ENCODE measurements around the gene TCEA2.

The TCEA2 gene

DNA sequence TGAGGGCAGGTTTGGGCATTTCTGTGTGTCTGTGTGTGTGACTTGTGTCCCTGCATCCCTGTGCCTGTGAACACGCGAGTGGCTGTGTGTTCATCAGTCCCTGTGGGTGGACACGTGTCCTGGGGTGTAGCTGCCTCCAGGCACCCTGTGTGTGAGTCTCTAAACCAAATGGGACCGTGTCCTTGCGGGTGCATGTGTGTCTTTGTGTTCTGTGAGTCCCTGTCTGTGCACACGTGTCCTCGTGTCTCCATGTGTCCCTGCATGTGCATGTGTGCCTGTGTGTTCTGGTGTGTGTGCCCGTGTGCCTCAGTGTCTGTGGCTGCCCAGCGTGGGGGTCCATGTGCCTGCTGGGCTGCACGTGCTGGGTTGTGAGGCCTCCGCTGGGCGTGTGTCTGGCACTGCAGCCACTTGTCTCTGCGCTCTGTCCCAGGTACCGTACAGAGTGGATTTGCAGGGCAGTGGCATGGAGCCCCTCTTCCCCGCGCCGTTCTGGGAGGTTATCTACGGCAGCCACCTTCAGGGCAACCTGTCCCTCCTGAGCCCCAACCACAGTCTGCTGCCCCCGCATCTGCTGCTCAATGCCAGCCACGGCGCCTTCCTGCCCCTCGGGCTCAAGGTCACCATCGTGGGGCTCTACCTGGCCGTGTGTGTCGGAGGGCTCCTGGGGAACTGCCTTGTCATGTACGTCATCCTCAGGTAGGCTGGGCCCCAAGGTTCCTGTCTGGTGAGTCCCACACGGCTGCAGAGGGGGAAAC lies 29.4 kb downstream of the TCEA2 start:
- DNase-seq (ENCODE audit: low read depth, low spot score): no peak

DNA sequence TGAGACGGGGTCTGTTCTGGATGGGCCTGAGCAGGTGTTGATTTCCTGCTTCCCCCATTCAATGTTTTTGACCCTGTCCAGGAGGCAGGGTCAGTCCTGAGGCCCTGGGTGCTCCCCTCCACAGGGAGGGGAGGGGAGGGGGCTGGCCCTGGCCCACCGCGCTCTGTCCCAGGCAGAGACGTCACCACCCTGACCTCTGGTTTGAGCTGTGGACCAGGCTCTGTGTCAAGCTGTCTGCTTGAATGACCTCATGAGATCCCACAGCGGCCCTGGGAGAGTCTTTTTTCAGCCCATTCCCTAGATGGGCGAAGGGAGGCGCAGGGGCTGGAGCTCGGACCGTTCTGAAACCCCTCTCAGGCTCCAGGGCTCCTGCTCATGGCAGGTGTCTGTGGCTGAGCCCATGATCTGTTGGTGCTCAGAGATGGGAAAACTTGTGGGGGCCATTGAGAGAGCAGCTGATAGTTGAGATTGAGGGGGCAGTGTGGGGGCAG lies 30.1 kb downstream of the TCEA2 start:
- DNase-seq (ENCODE audit: low read depth, low spot score): no peak

DNA sequence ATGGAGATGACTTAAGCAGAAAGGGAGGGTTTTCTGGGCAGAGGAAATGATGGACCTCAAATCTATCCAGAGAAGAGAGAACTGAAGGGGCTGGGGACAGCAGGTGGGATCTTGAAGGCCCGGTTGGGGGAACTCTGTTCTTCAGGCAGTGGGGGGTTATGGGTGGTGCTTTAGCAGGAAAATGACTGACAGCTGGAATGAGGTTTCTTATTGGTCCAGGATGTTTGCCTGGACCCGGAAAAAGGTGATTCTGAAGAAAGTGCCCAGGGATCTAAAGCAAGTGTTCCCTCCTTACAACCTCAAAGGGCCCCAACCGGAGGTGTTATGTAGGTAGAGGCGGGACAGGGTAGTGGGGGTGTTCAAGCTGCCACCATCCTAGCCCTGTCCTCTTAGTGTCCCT lies 32.5 kb downstream of the TCEA2 start:
- no peak for DNase-seq (ENCODE audit: low read depth, low spot score)

DNA sequence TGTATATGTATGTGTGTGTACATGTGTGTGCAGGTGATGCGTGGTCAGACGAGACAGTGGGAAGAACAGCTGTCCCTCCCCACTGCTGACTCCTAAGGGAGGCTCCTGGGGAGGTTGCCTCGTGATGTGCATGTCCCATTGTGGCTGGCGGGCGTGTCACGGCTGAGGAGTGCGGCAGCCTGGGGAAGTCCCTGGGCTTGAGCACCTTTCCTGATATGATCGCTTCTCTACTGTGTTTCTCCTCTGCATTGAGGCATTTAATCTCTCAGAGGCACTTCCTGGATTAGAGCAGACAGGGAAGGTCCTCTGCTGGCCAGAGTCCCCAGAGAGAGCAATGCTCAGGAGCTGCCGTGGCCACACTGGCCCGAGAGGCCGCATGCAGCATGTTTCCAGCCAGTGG lies 32.9 kb downstream of the TCEA2 start:
- DNase-seq (ENCODE audit: low read depth, low spot score): no peak

DNA sequence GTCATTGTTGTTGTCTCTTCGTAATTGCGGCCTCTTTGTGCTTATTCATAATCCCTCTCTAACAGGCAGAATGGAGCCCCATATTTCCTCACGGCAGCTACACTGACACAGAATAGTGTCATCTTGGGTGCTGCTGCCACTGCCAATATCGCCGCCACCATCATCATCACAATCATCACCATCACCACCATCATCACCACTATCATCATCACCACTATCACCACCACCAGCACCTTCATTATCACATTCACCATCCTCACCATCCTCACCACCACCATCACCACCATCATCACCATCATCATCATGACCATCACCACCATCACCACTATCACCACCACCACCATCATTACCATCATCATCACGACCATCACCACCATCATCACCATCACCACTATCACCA lies 33.5 kb downstream of the TCEA2 start:
- DNase-seq (ENCODE audit: low read depth, low spot score): no peak

DNA sequence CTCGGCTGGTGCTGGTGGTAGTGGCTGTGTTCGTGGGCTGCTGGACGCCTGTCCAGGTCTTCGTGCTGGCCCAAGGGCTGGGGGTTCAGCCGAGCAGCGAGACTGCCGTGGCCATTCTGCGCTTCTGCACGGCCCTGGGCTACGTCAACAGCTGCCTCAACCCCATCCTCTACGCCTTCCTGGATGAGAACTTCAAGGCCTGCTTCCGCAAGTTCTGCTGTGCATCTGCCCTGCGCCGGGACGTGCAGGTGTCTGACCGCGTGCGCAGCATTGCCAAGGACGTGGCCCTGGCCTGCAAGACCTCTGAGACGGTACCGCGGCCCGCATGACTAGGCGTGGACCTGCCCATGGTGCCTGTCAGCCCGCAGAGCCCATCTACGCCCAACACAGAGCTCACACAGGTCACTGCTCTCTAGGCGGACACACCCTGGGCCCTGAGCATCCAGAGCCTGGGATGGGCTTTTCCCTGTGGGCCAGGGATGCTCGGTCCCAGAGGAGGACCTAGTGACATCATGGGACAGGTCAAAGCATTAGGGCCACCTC lies 35.5 kb downstream of the TCEA2 start:
- DNase-seq (ENCODE audit: low read depth, low spot score): no peak

DNA sequence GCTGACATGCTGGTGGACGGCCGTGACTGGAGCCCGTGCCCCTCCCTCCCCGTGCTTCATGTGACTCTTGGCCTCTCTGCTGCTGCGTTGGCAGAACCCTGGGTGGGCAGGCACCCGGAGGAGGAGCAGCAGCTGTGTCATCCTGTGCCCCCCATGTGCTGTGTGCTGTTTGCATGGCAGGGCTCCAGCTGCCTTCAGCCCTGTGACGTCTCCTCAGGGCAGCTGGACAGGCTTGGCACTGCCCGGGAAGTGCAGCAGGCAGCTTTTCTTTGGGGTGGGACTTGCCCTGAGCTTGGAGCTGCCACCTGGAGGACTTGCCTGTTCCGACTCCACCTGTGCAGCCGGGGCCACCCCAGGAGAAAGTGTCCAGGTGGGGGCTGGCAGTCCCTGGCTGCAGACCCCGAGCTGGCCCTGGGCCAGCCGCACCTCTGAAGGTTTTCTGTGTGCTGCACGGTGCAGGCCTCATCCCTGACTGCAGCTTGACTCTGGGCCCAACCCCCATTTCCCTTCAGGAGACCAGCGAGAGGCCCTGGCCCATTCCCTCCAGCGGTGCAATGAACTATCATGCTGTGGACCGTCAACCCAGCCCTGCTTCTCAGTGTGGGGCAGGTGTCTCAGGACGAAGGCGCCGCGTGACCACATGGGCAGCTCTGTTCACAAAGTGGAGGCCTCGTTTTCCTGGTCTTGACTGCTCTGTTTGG lies 36.2 kb downstream of the TCEA2 start:
- DNase-seq (ENCODE audit: low read depth, low spot score): no peak

DNA sequence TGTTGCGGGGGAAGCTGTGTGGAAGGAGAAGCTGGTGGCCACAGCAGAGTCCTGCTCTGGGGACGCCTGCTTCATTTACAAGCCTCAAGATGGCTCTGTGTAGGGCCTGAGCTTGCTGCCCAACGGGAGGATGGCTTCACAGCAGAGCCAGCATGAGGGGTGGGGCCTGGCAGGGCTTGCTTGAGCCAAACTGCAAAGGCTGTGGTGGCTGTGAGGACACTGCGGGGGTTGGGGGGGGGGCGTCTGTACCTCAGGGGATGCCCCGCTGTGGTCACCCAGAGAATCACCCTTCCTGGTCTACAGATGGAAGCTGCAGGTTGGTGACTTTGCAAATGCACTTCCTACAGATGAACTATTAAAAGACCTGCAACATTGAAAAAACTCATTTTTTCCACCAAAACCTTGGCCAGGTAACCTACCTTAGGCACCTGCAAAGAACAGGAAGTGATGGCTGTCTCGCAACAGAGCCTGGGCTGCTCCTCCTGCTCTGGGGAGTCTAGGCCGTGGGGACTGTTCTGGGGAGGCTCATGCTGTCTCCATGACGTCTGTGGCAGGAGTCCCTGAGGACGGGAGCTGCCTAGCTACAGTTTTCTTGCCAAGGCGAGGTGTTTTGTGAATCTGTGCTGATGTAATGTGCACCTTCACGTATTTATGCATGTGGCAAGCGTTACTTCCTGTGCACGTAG lies 37.0 kb downstream of the TCEA2 start:
- DNase-seq (ENCODE audit: low read depth, low spot score): no peak

DNA sequence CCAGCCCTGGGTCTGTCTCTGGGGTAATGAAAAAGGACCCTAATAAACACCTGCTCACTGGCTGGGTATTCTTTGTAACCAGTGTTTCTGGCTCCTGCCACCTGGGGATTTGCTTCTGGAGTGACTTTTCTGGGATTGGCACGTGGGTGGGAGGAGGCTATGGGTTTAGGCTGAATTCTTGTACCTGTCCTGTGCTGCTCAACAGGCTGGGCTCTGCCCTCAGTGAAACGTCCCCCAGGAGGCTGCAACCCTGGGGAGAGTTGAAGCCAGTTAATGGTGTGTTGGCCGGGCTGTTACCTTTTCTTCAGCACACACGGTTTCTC lies 37.5 kb downstream of the TCEA2 start:
- DNase-seq (ENCODE audit: low read depth, low spot score): no peak

DNA sequence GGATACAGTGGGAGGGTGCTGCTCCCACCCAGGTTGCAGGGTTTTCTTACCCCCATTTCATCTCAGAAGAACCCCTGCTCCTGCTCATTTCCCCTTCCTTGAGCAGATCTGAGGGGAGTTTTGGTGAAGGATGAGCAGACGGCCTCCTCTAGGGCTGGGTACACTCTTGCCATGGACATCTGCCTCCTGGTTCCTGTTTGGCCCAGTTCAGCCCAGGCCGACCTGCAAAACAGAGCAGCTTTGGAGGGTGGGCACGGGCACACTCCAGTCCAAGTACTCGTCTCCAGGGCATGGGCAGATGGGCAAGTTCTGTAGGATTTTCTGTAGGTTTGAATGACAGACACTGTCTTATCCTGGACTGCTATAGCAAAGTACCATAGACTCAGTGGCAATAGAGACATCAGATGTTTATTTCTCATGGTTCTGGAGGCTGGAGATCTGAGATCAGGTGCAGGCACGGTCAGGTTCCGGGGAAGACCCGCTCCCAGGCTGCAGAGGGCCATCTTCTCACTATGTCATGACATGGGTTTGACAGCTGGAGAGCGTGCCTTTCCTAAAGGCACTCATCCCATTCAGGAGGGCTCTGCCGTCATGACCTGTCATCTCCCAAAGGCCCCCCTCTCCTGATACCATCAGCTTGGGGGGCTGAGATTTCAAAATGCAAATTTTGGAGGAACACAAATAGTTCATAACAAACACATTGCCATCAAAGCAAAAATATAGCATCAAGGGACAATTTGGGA lies 38.1 kb downstream of the TCEA2 start:
- no peak for DNase-seq (ENCODE audit: low read depth, low spot score)

DNA sequence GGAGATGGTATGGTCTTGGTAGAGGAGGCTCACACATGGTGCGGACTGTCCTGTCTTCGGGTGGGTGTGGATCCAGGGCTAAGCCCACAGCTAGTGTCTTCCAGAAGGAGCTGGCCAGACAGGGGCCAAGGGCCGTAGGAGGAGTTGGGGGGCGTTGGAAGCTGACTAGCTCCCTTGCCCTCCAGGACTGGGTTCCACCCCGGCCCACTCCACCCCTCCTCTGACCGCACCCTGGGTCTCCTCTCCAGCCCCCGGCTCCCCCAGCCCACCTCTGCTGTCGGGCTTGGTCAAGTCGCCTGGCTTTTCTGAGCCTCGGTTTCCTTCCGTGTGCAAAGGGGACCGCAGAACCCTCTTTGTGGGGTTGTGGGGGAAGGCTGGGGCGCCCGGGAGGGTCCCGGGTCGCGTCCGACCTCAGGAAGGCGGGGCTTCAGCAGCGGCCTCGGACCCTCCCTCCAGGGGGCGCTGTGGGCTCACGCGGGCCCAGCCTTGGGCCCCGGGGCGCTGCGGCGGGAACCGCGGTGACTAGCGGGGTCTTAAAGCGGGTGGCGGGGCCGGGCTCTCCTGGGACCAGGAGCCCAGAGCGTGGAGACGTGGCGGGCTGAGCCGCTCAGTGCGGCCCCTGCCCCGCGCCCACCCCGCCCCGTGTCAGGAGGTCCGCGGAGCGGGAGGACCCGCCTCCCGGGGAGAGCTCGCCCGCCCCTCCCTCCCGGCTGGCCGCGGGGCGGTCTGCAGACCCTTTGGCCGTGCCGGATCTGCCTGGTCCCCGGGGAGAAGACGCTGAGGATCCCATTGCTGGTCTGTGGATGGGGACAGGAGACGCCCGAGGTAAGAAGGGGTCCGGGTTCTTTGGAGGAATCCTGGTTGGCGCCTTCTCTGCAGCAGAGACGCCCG lies 39.0 kb downstream of the TCEA2 start:
- DNase-seq (ENCODE audit: low read depth, low spot score): no peak

DNA sequence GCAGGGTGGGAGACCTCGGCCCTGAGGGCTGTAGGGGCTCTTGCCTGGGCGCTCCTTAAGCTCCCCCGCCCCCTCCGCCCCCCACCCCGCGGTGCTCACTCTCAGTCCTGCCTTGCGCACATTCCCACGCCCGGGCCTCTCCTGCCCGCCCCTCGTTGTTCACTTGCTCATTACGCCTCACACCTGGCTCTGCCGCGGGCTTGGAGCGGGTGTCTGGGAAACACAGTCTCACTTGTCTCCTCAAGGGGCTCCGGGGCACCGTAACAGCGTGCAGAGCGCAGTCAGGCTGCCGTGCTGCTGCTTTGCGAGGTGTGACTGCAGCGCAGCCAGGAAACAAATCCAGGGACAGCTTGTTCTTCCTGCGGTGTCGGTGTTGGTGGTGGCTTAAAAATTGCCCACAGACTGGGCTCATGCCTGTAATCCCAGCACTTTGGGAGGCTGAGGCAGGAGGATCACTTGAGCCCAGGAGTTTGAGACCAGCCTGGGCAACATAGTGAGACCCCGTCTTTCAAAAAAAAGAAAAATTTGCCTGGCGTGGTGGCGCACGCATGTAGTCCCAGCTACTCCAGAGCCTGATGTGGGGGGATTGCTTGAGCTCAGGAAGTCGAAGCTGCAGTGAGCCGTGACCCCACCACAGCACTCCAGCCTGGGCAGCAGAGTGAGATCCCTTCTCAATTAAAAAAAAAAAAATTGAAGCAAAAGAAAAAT lies 39.8 kb downstream of the TCEA2 start:
- DNase-seq (ENCODE audit: low read depth, low spot score): no peak

DNA sequence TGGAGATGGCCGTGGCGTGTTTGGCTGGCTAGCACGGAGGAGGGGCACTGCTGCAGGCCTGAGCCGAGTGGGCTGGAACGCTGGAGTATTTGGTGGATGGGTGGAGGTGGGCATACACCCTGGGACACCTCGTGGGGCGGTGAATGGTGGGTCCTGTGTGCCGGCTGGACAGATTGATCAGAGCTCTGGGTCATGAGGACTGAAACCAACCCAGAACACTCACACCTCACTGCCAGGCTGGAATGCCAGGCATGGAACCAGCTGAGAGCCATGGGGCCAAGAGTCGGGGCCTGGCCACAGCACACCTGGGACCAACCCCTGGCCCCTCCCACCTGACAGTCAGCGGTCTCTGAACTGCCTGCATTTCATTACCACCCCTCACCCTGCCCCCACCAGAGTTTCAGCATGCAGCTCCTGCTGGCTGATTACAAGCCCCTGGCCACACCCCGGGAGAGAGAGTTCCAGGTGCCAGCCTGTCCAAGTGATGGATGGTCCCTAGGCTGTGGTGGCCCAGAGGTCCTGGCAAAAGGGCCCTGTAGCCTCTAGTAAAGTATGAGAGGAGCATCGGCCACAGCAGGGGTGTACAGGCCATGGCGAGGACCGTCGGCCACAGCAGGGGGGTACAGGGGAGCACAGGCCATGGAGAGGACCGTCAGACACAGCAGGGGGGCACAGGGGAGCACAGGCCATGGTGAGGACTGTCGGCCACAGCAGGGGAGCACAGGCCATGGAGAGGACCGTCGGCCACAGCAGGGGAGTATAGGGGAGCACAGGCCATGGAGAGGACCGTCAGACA lies 41.1 kb downstream of the TCEA2 start:
- no peak for DNase-seq (ENCODE audit: low read depth, low spot score)

DNA sequence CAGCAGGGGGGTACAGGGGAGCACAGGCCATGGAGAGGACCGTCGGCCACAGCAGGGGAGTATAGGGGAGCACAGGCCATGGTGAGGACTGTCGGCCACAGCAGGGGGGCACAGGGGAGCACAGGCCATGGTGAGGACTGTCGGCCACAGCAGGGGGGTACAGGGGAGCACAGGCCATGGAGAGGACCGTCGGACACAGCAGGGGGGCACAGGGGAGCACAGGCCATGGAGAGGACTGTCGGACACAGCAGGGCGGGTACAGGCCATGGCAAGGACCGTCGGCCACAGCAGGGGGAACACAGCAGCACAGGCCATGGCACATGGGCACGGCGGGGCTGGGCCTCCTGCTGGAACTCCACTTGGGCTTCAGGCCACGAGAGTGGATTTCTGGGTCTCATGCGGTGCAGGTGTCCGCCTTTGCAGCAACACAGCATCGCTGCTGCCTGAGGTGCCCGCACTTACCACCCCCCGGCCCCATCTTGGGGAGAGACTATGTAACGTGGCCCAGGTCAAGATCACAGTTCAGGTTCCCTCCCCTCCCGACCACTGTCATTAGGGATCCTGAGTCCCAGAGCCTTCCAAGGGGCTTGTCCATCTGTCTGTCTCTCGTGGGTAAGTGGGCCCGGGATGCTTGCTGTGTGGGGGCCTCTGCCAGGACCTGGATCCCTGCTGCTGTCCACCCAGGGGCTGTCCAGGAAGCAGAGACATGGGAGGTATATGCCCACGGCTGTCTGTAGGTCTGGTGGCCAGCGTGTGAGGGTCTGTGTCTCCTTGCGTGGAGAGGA lies 41.9 kb downstream of the TCEA2 start:
- no peak for DNase-seq (ENCODE audit: low read depth, low spot score)

DNA sequence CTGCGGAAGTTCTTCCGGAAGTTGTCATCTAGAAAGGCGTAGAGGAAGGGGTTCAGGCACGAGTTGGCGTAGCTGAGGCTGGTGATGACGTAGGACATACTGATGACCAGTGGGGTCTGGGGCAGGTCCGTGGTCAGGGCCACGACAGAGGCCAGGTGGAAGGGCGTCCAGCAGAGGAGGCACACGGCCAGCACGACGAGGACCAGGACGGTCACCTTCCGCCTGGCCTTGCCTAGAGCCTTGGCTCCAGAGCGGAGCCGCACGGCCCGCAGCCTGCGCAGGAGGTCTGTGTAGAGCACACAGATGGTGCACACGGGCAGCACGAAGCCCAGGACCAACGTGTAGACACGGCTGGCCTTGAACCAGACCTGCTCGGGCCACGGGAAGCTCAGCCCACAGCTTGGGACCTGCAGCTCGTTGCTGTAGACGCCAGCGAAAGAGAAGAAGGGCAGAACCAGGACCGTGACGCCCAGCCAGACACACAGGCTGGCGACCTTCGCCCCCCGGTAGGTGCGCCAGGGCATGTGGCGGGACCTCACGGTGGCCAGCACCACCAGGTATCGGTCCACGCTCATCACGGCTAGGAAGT lies 42.9 kb downstream of the TCEA2 start:
- no peak for DNase-seq (ENCODE audit: low read depth, low spot score)

DNA sequence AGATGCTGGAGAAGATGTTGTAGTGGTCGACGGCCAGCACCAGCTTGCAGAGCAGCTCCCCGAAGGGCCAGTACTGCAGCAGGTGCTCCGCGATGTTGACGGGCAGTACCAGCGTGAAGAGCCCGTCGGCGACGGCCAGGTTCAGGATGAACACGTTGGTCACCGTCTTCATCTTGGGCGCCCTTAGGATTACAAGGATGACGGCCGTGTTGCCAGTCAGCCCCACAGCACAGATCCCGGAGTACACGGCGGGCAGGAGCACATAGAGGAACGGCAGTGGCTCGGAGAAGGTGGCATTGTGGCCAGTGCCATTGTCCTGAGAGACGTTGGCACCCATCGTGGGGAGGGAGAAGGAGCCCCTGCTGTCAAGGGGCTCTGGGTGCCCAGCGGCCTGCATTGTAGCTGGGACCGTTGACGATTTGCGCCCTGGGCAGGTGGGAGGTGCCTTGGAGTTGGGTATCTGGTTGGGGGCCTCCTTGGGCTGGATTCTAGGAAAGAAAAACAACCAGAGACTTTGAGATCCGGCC lies 43.5 kb downstream of the TCEA2 start:
- no peak for DNase-seq (ENCODE audit: low read depth, low spot score)

DNA sequence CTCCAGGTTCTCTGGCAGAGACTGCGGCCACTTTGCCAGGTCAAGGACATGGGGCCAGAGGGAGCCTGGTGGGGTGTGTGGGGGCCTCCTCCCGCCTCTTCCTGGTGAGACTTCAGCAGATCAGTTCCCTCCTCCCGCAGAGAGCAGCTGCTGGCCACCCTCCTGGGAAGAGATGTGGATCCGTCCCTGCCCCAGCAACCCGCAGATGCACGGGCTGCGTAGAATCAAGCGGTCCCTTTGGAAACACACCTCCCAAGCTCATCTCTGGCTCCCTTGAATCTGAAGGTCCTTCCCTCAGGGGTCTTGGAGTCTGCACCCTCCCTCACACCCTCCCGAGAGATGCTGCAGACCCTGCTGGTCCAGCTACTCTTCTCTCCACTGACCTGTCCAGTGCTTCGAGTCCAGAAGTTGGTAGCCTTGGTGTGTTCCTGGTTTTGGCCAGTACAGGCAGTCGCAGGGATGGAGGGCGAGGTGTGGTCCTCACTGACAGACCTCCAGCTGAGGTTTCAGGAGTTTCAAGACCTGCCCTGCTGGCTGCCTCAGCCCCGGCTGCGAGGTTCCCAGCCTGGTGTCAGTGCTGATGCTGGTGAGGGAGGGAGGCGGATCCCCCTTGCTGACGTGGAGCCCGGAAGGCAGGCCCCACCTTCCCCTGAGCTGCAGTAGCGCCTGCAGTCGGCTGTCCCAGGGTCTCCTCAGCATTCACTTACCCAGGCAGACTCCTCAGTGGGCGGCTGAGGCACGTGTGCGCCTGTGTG lies 44.2 kb downstream of the TCEA2 start, which contains the start of gene NPBWR2:
Gene NPBWR2, minus strand, starts transcription at position 585 of the 755 bp plus-strand sequence. CDS start 734 bp downstream, outside the sequence.
- no peak for DNase-seq (ENCODE audit: low read depth, low spot score)

Measured in brain pericyte (primary cell).